ENCODE measurements around the gene IGF2BP3. TPM values are rescaled to one million over a fixed set of nuclear protein-coding genes. Genes with fewer than 3 reads are reported as not detected.

IGF2BP3 gene
- 22.0 and 28.0 TPM in 2 replicates for total RNA-seq

GRCh38 chr7:23470330-23471105 lies at the start of gene IGF2BP3:
IGF2BP3 (minus strand) TSS chr7:23470491; CDS start chr7:23470110, 381 bp downstream.

GRCh38 chr7:23298885-23299769 lies 171.2 kb downstream of the IGF2BP3 start, which contains the start of gene MALSU1:
MALSU1 (plus strand) TSS chr7:23299339; CDS start chr7:23299353, 14 bp downstream.

Other genes with a start within 250 kb of the IGF2BP3 start
- 0.98 and 1.4 TPM in 2 replicates for gene GPNMB, start 223.7 kb downstream of the IGF2BP3 start, total RNA-seq
- 57.6 and 72.8 TPM in 2 replicates for gene MALSU1, start 171.2 kb downstream of the IGF2BP3 start, total RNA-seq
- gene TRA2A, start 61.5 kb upstream of the IGF2BP3 start, total RNA-seq = 14.4 and 21.2 TPM in 2 replicates
- gene CCDC126, start 126.9 kb upstream of the IGF2BP3 start, total RNA-seq = 4.0 and 8.3 TPM in 2 replicates
- gene FAM221A, start 209.7 kb upstream of the IGF2BP3 start, total RNA-seq = 0.14 and 0.21 TPM in 2 replicates
- gene STK31, start 239.7 kb upstream of the IGF2BP3 start, total RNA-seq = not detected in 2 replicates

All from airway epithelial cell (primary cell).